SH-SY5Y (cell line): Measurements from ENCODE around the gene GPR173.

Source experiments
- GATA2 ChIP-seq: IDR thresholded peaks from 2 replicates; pipeline ENCODE4 v1.6.1; 2011; ENCODE audit warnings: mild to moderate bottlenecking, low read depth, low read length
- GATA3 ChIP-seq: IDR thresholded peaks from 2 replicates; pipeline ENCODE4 v1.6.1; 2011; ENCODE audit warnings: low read depth, mild to moderate bottlenecking, low read length, moderate library complexity

Gene GPR173

GRCh38 chrX:53048169-53049126, at the start of gene GPR173:
Gene GPR173 (plus strand): TSS chrX:53048789. CDS start chrX:53076622, 27,833 bp downstream.
- TF ChIP-seq GATA2 (no peak), GATA3 (no peak)

GRCh38 chrX:53000447-53001135, 48.0 kb upstream of the GPR173 start:
- no peak for TF ChIP-seq GATA3
- TF ChIP-seq GATA2: no peak

- TF ChIP-seq GATA3 (no peak), GATA2 (no peak)
These were observed 46.6 kb upstream of the GPR173 start for GRCh38 chrX:53001958-53002357.

- no peak for TF ChIP-seq GATA2
- no peak for TF ChIP-seq GATA3
These were observed 45.5 kb upstream of the GPR173 start for GRCh38 chrX:53003111-53003510.

- TF ChIP-seq GATA2: no peak
- no peak for TF ChIP-seq GATA3
These were observed 44.6 kb upstream of the GPR173 start for GRCh38 chrX:53004038-53004437.

GRCh38 chrX:53004811-53005210, 43.8 kb upstream of the GPR173 start:
- TF ChIP-seq GATA3 (no peak), GATA2 (no peak)

GRCh38 chrX:53005327-53005726, 43.3 kb upstream of the GPR173 start:
- TF ChIP-seq GATA2 (no peak), GATA3 (no peak)

GRCh38 chrX:53009032-53009431, 39.6 kb upstream of the GPR173 start:
- TF ChIP-seq GATA2 (no peak), GATA3 (no peak)

GRCh38 chrX:53013291-53013690, 35.3 kb upstream of the GPR173 start:
- TF ChIP-seq GATA3 (no peak), GATA2 (no peak)

GRCh38 chrX:53018627-53019026, 30.0 kb upstream of the GPR173 start:
- TF ChIP-seq GATA3 (no peak), GATA2 (no peak)

- no peak for TF ChIP-seq GATA3
These were observed 26.2 kb upstream of the GPR173 start for GRCh38 chrX:53022381-53022780.

- TF ChIP-seq GATA3: no peak
- TF ChIP-seq GATA2: no peak
These were observed 19.9 kb upstream of the GPR173 start for GRCh38 chrX:53028678-53029077.

GRCh38 chrX:53031380-53031779, 17.2 kb upstream of the GPR173 start:
- no peak for TF ChIP-seq GATA2
- no peak for TF ChIP-seq GATA3

GRCh38 chrX:53036149-53036548, 12.4 kb upstream of the GPR173 start:
- TF ChIP-seq GATA2: no peak
- no peak for TF ChIP-seq GATA3

GRCh38 chrX:53039236-53039635, 9.4 kb upstream of the GPR173 start:
- TF ChIP-seq GATA2 (no peak), GATA3 (no peak)
